Transverse colon (tissue), 4 donors: ENCODE results near the gene RALBP1. TPM values are rescaled to one million over a fixed set of nuclear protein-coding genes. Genes with fewer than 3 reads are reported as not detected.
"Not testable (repeated sequence)": the region's sequence is repeated elsewhere in the genome, so short reads cannot be mapped to it uniquely, and the experiment has no call there.

Source experiments
- DNase-seq: peaks from one replicate; pipeline ENCODE4 v3.0.0-alpha.2; 2019
- H3K27ac ChIP-seq, 4 donors: fragments of 200-600 bp; sonication (generic); 2 replicates each; pipeline ENCODE4 v1.5.1; 2016 to 2018; ENCODE audit warnings: inconsistent platforms in 4 of 4
- H3K27me3 ChIP-seq: fragments of 200-600 bp; sonication (generic); 2 replicates; pipeline ENCODE4 v1.5.1; 2017; ENCODE audit warnings: inconsistent platforms
- H3K36me3 ChIP-seq, 4 donors: fragments of 200-600 bp; sonication (generic); 2 replicates each; pipeline ENCODE4 v1.5.1; 2017 to 2019; ENCODE audit warnings: inconsistent platforms in 4 of 4
- H3K4me1 ChIP-seq, 4 donors: fragments of 200-600 bp; sonication (generic); 2 replicates each; pipeline ENCODE4 v1.5.1; 2017 to 2020; ENCODE audit warnings: inconsistent platforms in 4 of 4
- H3K4me3 ChIP-seq, 4 donors: fragments of 200-600 bp; sonication (generic); 1 replicate in 1 of 4; 2 replicates in 3 of 4; pipeline versions ENCODE4 v1.5.1 to v1.6.1; 2017 to 2019; ENCODE audit warnings: inconsistent platforms in 4 of 4
- H3K9me3 ChIP-seq, 2 donors: fragments of 200-600 bp; sonication (generic); 2 replicates each; pipeline ENCODE4 v1.5.1; 2017 to 2019; ENCODE audit warnings: inconsistent platforms in 2 of 2
- CTCF ChIP-seq, 5 experiments: fragments of 200-600 bp in 3 of 5; fragments of 450-650 bp in 2 of 5; sonication (generic) in 3 of 5; IDR thresholded peaks; 1 replicate in 2 of 5; 2 replicates in 3 of 5; pipeline ENCODE4 v1.5.1; 2016 to 2017; ENCODE audit warnings: antibody characterized with exemption in 5 of 5, inconsistent platforms in 3 of 5, mild to moderate bottlenecking in 2 of 5, moderate library complexity in 1 of 5
- EP300 ChIP-seq: sonication (generic); formaldehyde crosslinking; IDR thresholded peaks from one replicate; pipeline ENCODE4 v1.6.1; 2017; ENCODE audit warnings: antibody characterized with exemption, low read depth
- POLR2A ChIP-seq: fragments of 450-650 bp; IDR thresholded peaks from one replicate; pipeline ENCODE4 v1.6.1; 2016; ENCODE audit warnings: antibody characterized with exemption, mild to moderate bottlenecking, moderate library complexity
- POLR2AphosphoS5 ChIP-seq, 3 donors: sonication (generic); formaldehyde crosslinking; IDR thresholded peaks; one replicate each; pipeline ENCODE4 v1.6.1; 2016; ENCODE audit warnings: antibody characterized with exemption in 3 of 3
- WGBS, 2 donors: methylation state at CpG; one replicate each; pipeline ENCODE4 v1.1.5; 2018; ENCODE audit warnings: low coverage in 1 of 2; 5-methylcytosine and 5-hydroxymethylcytosine counted together
- in situ Hi-C, 4 donors: fragments of 200-750 bp; cut with MboI; loops; one replicate each; pipeline versions ENCODE4 v1.15.0 to v1.15.1; 2017; ENCODE audit warnings: low sequenced_read_pairs in 3 of 4, low pct_ligation_motif_present in 1 of 4, low pct_unique_long_range_greater_than_20kb in 1 of 4
- intact Hi-C: fragments of 100-400 bp; cut with DNase I; formaldehyde crosslinking; loops from one replicate; pipeline ENCODE4 v1.15.1; 2023; ENCODE audit warnings: low total_unique reads
- total RNA-seq, 4 donors: library from RNA; depleted of rRNA; stranded (reverse); fragments of >200 nt; gene quantifications; one replicate each; pipeline ENCODE4 v1.1.0, GENCODE V29; 2016

The RALBP1 gene
- total RNA-seq, 4 donors from 2014 or later, result 34.2 to 93.3 (median 70.6) TPM

- in situ Hi-C loops, result no loop called here
- intact Hi-C loops, result no loop called here
- H3K9me3 ChIP-seq, result no peaks in the 10 kb centered on the region
- DNase-seq, result no peak
- H3K4me3 ChIP-seq, result no peak overlapping the region
- no peaks in the 10 kb centered on the region for H3K36me3 ChIP-seq
- H3K4me1 ChIP-seq, result no peaks in the 10 kb centered on the region
- no peak for TF ChIP-seq POLR2AphosphoS5 (IDR thresholded peaks at IDR 0.05)
- no peak for TF ChIP-seq POLR2A
- no peak for TF ChIP-seq CTCF (IDR thresholded peaks at IDR 0.05)
- no peak for TF ChIP-seq EP300
- 69 to 77% methylated on average over 7 to 12 of the region's 12 CpGs for WGBS, 2 donors
- no peaks in the 10 kb centered on the region for H3K27me3 ChIP-seq
- H3K27ac ChIP-seq, result no peak overlapping the region
These were observed 25.5 kb upstream of the RALBP1 start for GRCh38 chr18:9449600-9450414.

GRCh38 chr18:9450920-9451319 is 24.4 kb upstream of the RALBP1 start:
- H3K36me3 ChIP-seq, H3K4me3 ChIP-seq, in situ Hi-C loops, intact Hi-C loops, H3K4me1 ChIP-seq, H3K27ac ChIP-seq, H3K27me3 ChIP-seq, DNase-seq, H3K9me3 ChIP-seq: not testable (repeated sequence)
- WGBS, 2 donors, result 87 to 90% methylated on average over 2 to 7 of the region's 7 CpGs

GRCh38 chr18:9453283-9453682 is 22.0 kb upstream of the RALBP1 start:
- no peaks in the 10 kb centered on the region for H3K36me3 ChIP-seq
- TF ChIP-seq POLR2AphosphoS5 (IDR thresholded peaks at IDR 0.05) (no peak), CTCF (IDR thresholded peaks at IDR 0.05) (no peak), POLR2A (no peak), EP300 (no peak)
- peaks cover 8 to 12% of the 10 kb centered on the region in 2 donors for H3K9me3 ChIP-seq
- no peaks in the 10 kb centered on the region for H3K4me1 ChIP-seq
- WGBS, 2 donors, result 61 to 66% methylated on average over 2 of the region's 2 CpGs
- no peak overlapping the region for H3K27ac ChIP-seq
- H3K27me3 ChIP-seq, result no peaks in the 10 kb centered on the region
- in situ Hi-C loops, result no loop called here
- no peak overlapping the region for H3K4me3 ChIP-seq
- DNase-seq, result no peak
- intact Hi-C loops, result no loop called here

GRCh38 chr18:9454061-9454703 is 21.1 kb upstream of the RALBP1 start:
- in situ Hi-C loops, result no loop called here
- H3K4me1 ChIP-seq, result no peaks in the 10 kb centered on the region
- no peak for TF ChIP-seq POLR2AphosphoS5 (IDR thresholded peaks at IDR 0.05)
- no peak for TF ChIP-seq POLR2A
- TF ChIP-seq EP300, result no peak
- TF ChIP-seq CTCF (IDR thresholded peaks at IDR 0.05), result no peak

More at GRCh38 chr18:9454061-9454703, 21.1 kb upstream of the RALBP1 start:
- WGBS, 2 donors, result 52 to 61% methylated on average over 4 to 5 of the region's 5 CpGs
- H3K9me3 ChIP-seq, result peaks cover 8 to 12% of the 10 kb centered on the region in 2 donors
- H3K36me3 ChIP-seq, result no peaks in the 10 kb centered on the region
- H3K27me3 ChIP-seq, result no peaks in the 10 kb centered on the region
- H3K4me3 ChIP-seq, result no peak overlapping the region
- no peak for DNase-seq
- intact Hi-C loops, result no loop called here
- no peak overlapping the region for H3K27ac ChIP-seq
